K562 (cell line): ENCODE results near the gene C2CD4D. TPM values are rescaled to one million over a fixed set of nuclear protein-coding genes. Genes with fewer than 3 reads are reported as not detected.

Source experiments
- ATAC-seq: fragments of 200-7000 bp; cut with Tn5 transposase; 3 replicates; pipeline ENCODE4 v1.9.1; 2020; ENCODE audit warnings: moderate library complexity
- BruUV-seq: library from RNA; stranded (reverse); fragments of 400-500 nt; replicated peaks from 2 replicates; lab custom pipeline; 2021; lab: Mats Ljungman, UMichigan
- CTCF ChIA-PET: fragments of 300-600 bp; formaldehyde crosslinking; extraction: SDS; loops from one replicate; lab custom pipeline; 2021; ENCODE audit warnings: low intra/inter-chr PET ratio; lab: Yijun Ruan, JAX
- POLR2A ChIA-PET: fragments of 300-600, 350-650 bp; sonication (Branson Sonifier 250); formaldehyde crosslinking; extraction: SDS; loops from one replicate; lab custom pipeline; 2021; ENCODE audit warnings: antibody characterized with exemption, inconsistent platforms; lab: Yijun Ruan, JAX
- DNase-seq, 4 experiments: peaks; one replicate each; pipeline versions ENCODE4 v3.0.0 to v3.0.0-alpha.2; 2011 to 2018; ENCODE audit warnings: low spot score in 3 of 4, mixed read lengths in 3 of 4; ENCODE audit errors: extremely low read depth in 1 of 4
- FAIRE-seq: peaks from 2 replicates; lab custom pipeline; 2011; peaks lifted over from hg19 to GRCh38; lab: Jason Lieb, UNC
- H2AFZ ChIP-seq: 2 replicates; pipeline ENCODE4 v1.6.0; 2011; ENCODE audit warnings: low read depth, low read length, control low read depth, inconsistent platforms
- H3K27ac ChIP-seq: fragments of 200-600 bp; 3 replicates; pipeline ENCODE4 v1.8.0; 2011; ENCODE audit warnings: low read depth, mild to moderate bottlenecking, control low read depth, inconsistent platforms, low read length, moderate library complexity, mixed read lengths; ENCODE audit errors: extremely low read depth
- H3K27me3 ChIP-seq, 2 experiments: fragments of 300-600 bp in 1 of 2; 2 replicates in 1 of 2; 3 replicates in 1 of 2; pipeline versions ENCODE4 v1.6.0 to v1.8.0; 2011; ENCODE audit warnings: inconsistent platforms in 2 of 2, low read length in 2 of 2, mild to moderate bottlenecking in 1 of 2, mixed read lengths in 1 of 2, moderate library complexity in 1 of 2; ENCODE audit not compliant: control insufficient read depth in 2 of 2, insufficient read depth in 2 of 2
- H3K36me3 ChIP-seq: fragments of 300-600 bp; 3 replicates; pipeline ENCODE4 v1.8.0; 2011; ENCODE audit warnings: mild to moderate bottlenecking, low read length, inconsistent platforms; ENCODE audit not compliant: control insufficient read depth, insufficient read depth
- H3K4me1 ChIP-seq, 2 experiments: fragments of 200-600 bp in 1 of 2; replicated peaks in 1 of 2; 2 replicates in 1 of 2; 3 replicates in 1 of 2; pipeline versions ENCODE4 v1.5.1 to v1.8.0; 2011; ENCODE audit warnings: inconsistent platforms in 2 of 2, low read length in 2 of 2, mild to moderate bottlenecking in 1 of 2, mixed read lengths in 1 of 2, moderate library complexity in 1 of 2; ENCODE audit not compliant: control insufficient read depth in 2 of 2, insufficient read depth in 2 of 2
- H3K4me2 ChIP-seq: 2 replicates; pipeline ENCODE4 v1.6.1; 2011; ENCODE audit warnings: low read length, control low read depth, inconsistent platforms, mixed read lengths; ENCODE audit not compliant: insufficient read depth
- H3K4me3 ChIP-seq: fragments of 200-600 bp; sonication (generic), shearing (Covaris generic); 2 replicates; pipeline ENCODE4 v1.5.1; 2016; ENCODE audit warnings: control low read depth, inconsistent platforms
- H3K79me2 ChIP-seq: fragments of 200-600 bp; 3 replicates; pipeline ENCODE4 v1.8.0; 2011; ENCODE audit warnings: low read length, inconsistent platforms; ENCODE audit not compliant: control insufficient read depth, insufficient read depth
- H3K9ac ChIP-seq, 2 experiments: 2 replicates each; pipeline versions ENCODE4 v1.6.0 to v1.6.1; 2011; ENCODE audit warnings: low read depth in 2 of 2, low read length in 2 of 2, control low read depth in 1 of 2, inconsistent platforms in 1 of 2, mild to moderate bottlenecking in 1 of 2, mixed read lengths in 1 of 2; ENCODE audit not compliant: insufficient read depth in 1 of 2
- H3K9me1 ChIP-seq: one replicate; pipeline ENCODE4 v1.6.0; 2011; ENCODE audit warnings: inconsistent platforms, mild to moderate bottlenecking, low read length, moderate library complexity; ENCODE audit not compliant: control insufficient read depth, insufficient read depth
- H3K9me3 ChIP-seq: replicated peaks from 2 replicates; pipeline ENCODE4 v1.5.1; 2011; ENCODE audit warnings: low read depth, low read length, inconsistent platforms; ENCODE audit not compliant: control insufficient read depth, insufficient read depth
- H4K20me1 ChIP-seq: replicated peaks from 2 replicates; pipeline ENCODE4 v1.6.1; 2011; ENCODE audit warnings: low read length, inconsistent platforms, mixed read lengths; ENCODE audit not compliant: control insufficient read depth, insufficient read depth
- CCAR2 ChIP-seq: fragments of 200-400 bp; formaldehyde crosslinking; IDR thresholded peaks from 2 replicates; pipeline ENCODE4 v1.6.1; 2017; ENCODE audit warnings: mild to moderate bottlenecking, low read depth, low read length
- DIDO1 ChIP-seq: fragments of 450-650 bp; IDR thresholded peaks from 2 replicates; pipeline ENCODE4 v1.6.1; 2016; ENCODE audit warnings: low read depth, missing biosample characterization, missing genetic modification characterization
- IRF9 ChIP-seq: fragments of 450-650 bp; IDR thresholded peaks from 2 replicates; pipeline ENCODE4 v1.6.1; 2016; ENCODE audit warnings: missing biosample characterization, missing genetic modification characterization
- KLF6 ChIP-seq: fragments of 250-450 bp; sonication (Bioruptor Pico); IDR thresholded peaks from 2 replicates; pipeline ENCODE4 v1.4.0; 2020; ENCODE audit warnings: mild to moderate bottlenecking, moderate library complexity, borderline replicate concordance
- ZNF263 ChIP-seq: sonication (generic); formaldehyde crosslinking; IDR thresholded peaks from 2 replicates; pipeline ENCODE4 v1.8.0; 2022; ENCODE audit warnings: mild to moderate bottlenecking, missing genetic modification reagents, borderline replicate concordance
- ZNF444 ChIP-seq: fragments of 250-450 bp; sonication (Bioruptor Pico); IDR thresholded peaks from 2 replicates; pipeline ENCODE4 v1.4.0; 2020; ENCODE audit warnings: mild to moderate bottlenecking, moderate library complexity
- WGBS: fragments of 100-300 bp; shearing (Covaris generic); methylation state at CpG from one replicate; pipeline ENCODE4 v1.1.6; 2016; ENCODE audit warnings: low coverage, mixed read lengths; ENCODE audit not compliant: insufficient coverage; ENCODE audit errors: missing lambda C conversion rate; 5-methylcytosine and 5-hydroxymethylcytosine counted together
- in situ Hi-C: fragments of 300-500 bp; cut with MboI; formaldehyde crosslinking; loops from 4 replicates; pipeline ENCODE4 v1.15.0; 2018; ENCODE audit warnings: inconsistent platforms, mixed read lengths
- intact Hi-C: fragments of 100-400 bp; cut with micrococcal nuclease; formaldehyde crosslinking; loops from 2 replicates; pipeline ENCODE4 v1.14.2; 2022
- polyA plus RNA-seq, 8 experiments: library from polyadenylated mRNA; depleted of rRNA in 4 of 8; stranded (reverse) in 5 of 8; unstranded in 3 of 8; fragments of >200 nt; fragmentation: Nextera tagmentation in 2 of 8; fragmentation: Illumina TruSeq in 1 of 8; extraction: Ambion mirVana in 2 of 8; extraction: Trizol in 1 of 8; gene quantifications; 2 replicates each; pipeline versions ENCODE4 v1.2.1 to v1.2.3, GENCODE V29; 2011 to 2014; ENCODE audit warnings: inconsistent platforms in 1 of 8, missing spikeins in 1 of 8
- total RNA-seq, 7 experiments: library from RNA; depleted of rRNA in 6 of 7; stranded (reverse); fragments of >200 nt in 6 of 7; fragmentation: Illumina TruSeq in 2 of 7; extraction: Trizol in 2 of 7; gene quantifications; 2 replicates each; pipeline versions ENCODE4 v1.2.1 to v1.2.3, GENCODE V29; 2011 to 2021; ENCODE audit warnings: low replicate concordance in 1 of 7

C2CD4D gene
- total and polyA plus RNA-seq, 9 of the 15 experiments (the other 6 are each of a cell fraction or from before 2014, with no cell fraction given): not detected

- H3K4me1 ChIP-seq: peaks cover 5 to 7% of the 10 kb centered on the region in 2 experiments; a peak in 2 of 5 replicates
- no peaks in the 10 kb centered on the region for H3K9me3 ChIP-seq
- in situ Hi-C loops (no loop called here), intact Hi-C loops (no loop called here)
- 4% methylated on average over 5 of the region's 8 CpGs for WGBS
- H3K36me3 ChIP-seq: no peaks in the 10 kb centered on the region
- BruUV-seq: no TSS peak
- H2AFZ ChIP-seq: no peak overlapping the region
- H3K4me3 ChIP-seq: no peak overlapping the region
- 0 out of 2 replicates have a peak, but pooled peaks cover 3% of the 10 kb centered on the region for H4K20me1 ChIP-seq
- no peak for ATAC-seq
- DNase-seq: no peak
- no peak for FAIRE-seq
- H3K9me1 ChIP-seq: peaks cover under 1% of the 10 kb centered on the region
- no peak overlapping the region for H3K9ac ChIP-seq
- H3K27me3 ChIP-seq: peaks cover 34 to 62% of the 10 kb centered on the region in 2 experiments
- H3K4me2 ChIP-seq: no peak overlapping the region
- H3K79me2 ChIP-seq: no peaks in the 10 kb centered on the region
- TF ChIP-seq ZNF444 (CRISPR knock-in tag) (no peak), CCAR2 (no peak), KLF6 (CRISPR knock-in tag) (no peak), DIDO1 (tag) (no peak), ZNF263 (CRISPR knock-in tag) (no peak), IRF9 (no peak)
- POLR2A ChIA-PET: interaction anchor here (0.7 kb wide), 1 partner anchor 312 kb away, joined by 3 read pairs; the partner anchor contains the start of gene TUFT1
- CTCF ChIA-PET: no interaction called here
- no peak overlapping the region for H3K27ac ChIP-seq
These were observed 12.3 kb upstream of the C2CD4D start for GRCh38 chr1:151851886-151852285.
